Neural crest cell (in vitro differentiated cells): ENCODE results near the gene PDZRN3. TPM values are rescaled to one million over a fixed set of nuclear protein-coding genes. Genes with fewer than 3 reads are reported as not detected.

Source experiments
- DNase-seq: peaks from one replicate; pipeline ENCODE4 v3.0.0; 2021; ENCODE audit warnings: low read depth, mixed read lengths, low spot score
- H3K27ac Mint-ChIP-seq: one replicate; pipeline ENCODE4 v1.8.0; 2021; ENCODE audit warnings: mild to moderate bottlenecking, mixed read lengths; ENCODE audit not compliant: unreplicated experiment
- H3K27me3 Mint-ChIP-seq: 2 replicates; pipeline ENCODE4 v1.8.0; 2021; ENCODE audit warnings: low read depth, mild to moderate bottlenecking, mixed read lengths
- H3K36me3 Mint-ChIP-seq: 2 replicates; pipeline ENCODE4 v1.8.0; 2021; ENCODE audit warnings: low read depth, mild to moderate bottlenecking, mixed read lengths
- H3K4me1 Mint-ChIP-seq: 2 replicates; pipeline ENCODE4 v1.8.0; 2021; ENCODE audit warnings: mixed read lengths
- H3K4me3 Mint-ChIP-seq: one replicate; pipeline ENCODE4 v1.8.0; 2021; ENCODE audit warnings: mild to moderate bottlenecking, mixed read lengths
- H3K9me3 Mint-ChIP-seq: 2 replicates; pipeline ENCODE4 v1.8.0; 2021; ENCODE audit warnings: mixed read lengths
- total RNA-seq: library from RNA; stranded (reverse); gene quantifications from 2 replicates; pipeline ENCODE4 v1.2.1, GENCODE V29; 2021
- TF ChIP-seq, protein P1 (sequence below): fragments of 200-600 bp; sonication (generic); conservative IDR thresholded peaks from 2 replicates; pipeline ENCODE4 v1.5.0; 2021; ENCODE audit warnings: antibody characterized with exemption, mild to moderate bottlenecking

Gene PDZRN3
- total RNA-seq, 1 donor from 2014 or later: 12.2 TPM

DNA sequence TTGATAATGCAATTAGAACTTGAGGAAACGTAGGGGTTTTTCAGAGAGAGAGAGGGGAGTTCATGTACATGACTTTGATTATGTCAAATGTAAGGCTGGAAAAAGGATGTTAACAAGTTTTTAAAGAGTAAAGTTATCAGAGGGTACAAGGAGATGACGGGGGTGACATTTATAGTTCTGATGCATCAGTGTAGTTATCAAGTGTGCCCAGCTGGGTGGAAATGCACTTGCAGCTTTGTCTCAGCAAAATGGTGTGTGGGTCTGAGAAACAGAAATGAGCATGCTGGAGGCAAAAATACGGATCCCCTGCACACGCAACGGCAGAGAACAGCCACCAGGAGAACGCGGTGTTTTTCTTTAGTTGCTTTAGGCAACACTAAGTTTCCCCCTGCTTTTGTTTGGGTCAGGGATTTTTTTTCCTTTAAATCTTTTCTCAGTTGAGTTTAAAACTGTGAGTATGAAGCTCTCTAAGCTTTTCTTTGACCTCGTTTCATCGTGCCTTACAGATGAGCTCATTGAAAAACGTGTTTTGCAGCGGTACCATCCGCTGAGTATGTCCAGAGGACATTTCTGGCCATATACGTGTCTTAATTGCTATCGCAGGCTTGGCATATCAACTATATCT is 205.4 kb downstream of the PDZRN3 start:
- no peak overlapping the region for H3K27ac Mint-ChIP-seq
- no peaks in the 10 kb centered on the region for H3K36me3 Mint-ChIP-seq
- peaks cover 12% of the 10 kb centered on the region for H3K4me1 Mint-ChIP-seq
- no peaks in the 10 kb centered on the region for H3K9me3 Mint-ChIP-seq
- TF ChIP-seq, protein P1, sequence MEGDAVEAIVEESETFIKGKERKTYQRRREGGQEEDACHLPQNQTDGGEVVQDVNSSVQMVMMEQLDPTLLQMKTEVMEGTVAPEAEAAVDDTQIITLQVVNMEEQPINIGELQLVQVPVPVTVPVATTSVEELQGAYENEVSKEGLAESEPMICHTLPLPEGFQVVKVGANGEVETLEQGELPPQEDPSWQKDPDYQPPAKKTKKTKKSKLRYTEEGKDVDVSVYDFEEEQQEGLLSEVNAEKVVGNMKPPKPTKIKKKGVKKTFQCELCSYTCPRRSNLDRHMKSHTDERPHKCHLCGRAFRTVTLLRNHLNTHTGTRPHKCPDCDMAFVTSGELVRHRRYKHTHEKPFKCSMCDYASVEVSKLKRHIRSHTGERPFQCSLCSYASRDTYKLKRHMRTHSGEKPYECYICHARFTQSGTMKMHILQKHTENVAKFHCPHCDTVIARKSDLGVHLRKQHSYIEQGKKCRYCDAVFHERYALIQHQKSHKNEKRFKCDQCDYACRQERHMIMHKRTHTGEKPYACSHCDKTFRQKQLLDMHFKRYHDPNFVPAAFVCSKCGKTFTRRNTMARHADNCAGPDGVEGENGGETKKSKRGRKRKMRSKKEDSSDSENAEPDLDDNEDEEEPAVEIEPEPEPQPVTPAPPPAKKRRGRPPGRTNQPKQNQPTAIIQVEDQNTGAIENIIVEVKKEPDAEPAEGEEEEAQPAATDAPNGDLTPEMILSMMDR: peak; percentile 51
- no peaks in the 10 kb centered on the region for H3K27me3 Mint-ChIP-seq
- no peak for DNase-seq
- H3K4me3 Mint-ChIP-seq: no peak overlapping the region

- Mint-ChIP-seq H3K9me3 (no peaks in the 10 kb centered on the region), H3K27me3 (no peaks in the 10 kb centered on the region), H3K27ac (no peak overlapping the region), H3K4me1 (peaks cover 12% of the 10 kb centered on the region), H3K36me3 (no peaks in the 10 kb centered on the region), H3K4me3 (no peak overlapping the region)
- TF ChIP-seq, protein P1: no peak
- no peak for DNase-seq
These were observed 206.1 kb downstream of the PDZRN3 start for GRCh38 chr3:73418681-73419080.

DNA sequence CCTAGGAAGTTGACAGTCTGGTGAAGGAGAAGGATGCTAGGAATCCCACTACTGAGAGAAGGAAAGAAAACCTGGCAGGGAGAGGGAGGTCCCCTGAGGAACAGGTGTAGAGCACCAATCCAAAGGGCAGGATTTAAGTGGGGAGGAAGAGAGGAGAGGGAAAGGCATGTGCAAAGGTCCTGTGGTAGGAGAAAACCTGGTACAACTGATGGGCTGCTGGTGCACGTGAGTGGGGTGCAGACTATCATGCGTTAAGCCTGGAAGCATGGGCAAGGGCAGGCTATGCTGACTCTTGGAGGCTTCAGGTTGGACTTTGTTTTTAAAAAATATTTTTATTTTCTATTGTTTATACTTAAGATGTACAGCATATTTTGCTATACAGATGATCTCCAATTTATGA is 209.6 kb downstream of the PDZRN3 start:
- no peaks in the 10 kb centered on the region for H3K9me3 Mint-ChIP-seq
- H3K4me3 Mint-ChIP-seq: no peak overlapping the region
- H3K27ac Mint-ChIP-seq: no peak overlapping the region
- H3K36me3 Mint-ChIP-seq: no peaks in the 10 kb centered on the region
- TF ChIP-seq, protein P1: no peak
- no peak for DNase-seq
- peaks cover 9% of the 10 kb centered on the region for H3K4me1 Mint-ChIP-seq
- H3K27me3 Mint-ChIP-seq: peaks cover 2% of the 10 kb centered on the region

DNA sequence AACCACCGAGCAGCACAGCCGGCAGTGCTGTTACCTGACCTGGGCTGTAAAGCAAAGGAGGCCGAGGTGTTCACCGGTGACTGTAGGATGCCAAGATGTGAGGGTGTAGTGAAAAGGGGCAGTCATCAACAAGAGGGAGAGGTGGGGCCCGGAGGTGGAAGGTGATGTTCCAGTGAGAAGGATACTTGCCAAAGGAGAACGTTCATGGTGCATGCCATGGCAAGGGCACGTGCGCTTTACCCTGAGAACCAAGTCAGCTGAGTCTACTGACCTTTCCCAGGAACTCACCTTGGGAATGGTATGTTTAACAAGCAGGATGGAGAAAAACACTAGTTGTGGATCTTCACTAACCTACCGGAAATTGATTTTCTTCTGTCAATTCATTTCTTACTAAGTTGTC is 211.1 kb downstream of the PDZRN3 start:
- TF ChIP-seq, protein P1: no peak
- peak overlapping the region; percentile 55 for H3K27ac Mint-ChIP-seq
- DNase-seq: no peak
- H3K4me1 Mint-ChIP-seq: peaks cover 1% of the 10 kb centered on the region
- no peak overlapping the region for H3K4me3 Mint-ChIP-seq
- no peaks in the 10 kb centered on the region for H3K36me3 Mint-ChIP-seq
- H3K9me3 Mint-ChIP-seq: no peaks in the 10 kb centered on the region
- H3K27me3 Mint-ChIP-seq: peaks cover 3% of the 10 kb centered on the region

GRCh38 chr3:73411993-73412392 is 212.7 kb downstream of the PDZRN3 start:
- Mint-ChIP-seq H3K4me1 (no peaks in the 10 kb centered on the region), H3K9me3 (no peaks in the 10 kb centered on the region), H3K36me3 (no peaks in the 10 kb centered on the region), H3K27me3 (peaks cover 3% of the 10 kb centered on the region), H3K27ac (no peak overlapping the region), H3K4me3 (no peak overlapping the region)
- TF ChIP-seq, protein P1: no peak
- no peak for DNase-seq
